ENCODE measurements around the gene SEMA3G.

The SEMA3G gene

DNA sequence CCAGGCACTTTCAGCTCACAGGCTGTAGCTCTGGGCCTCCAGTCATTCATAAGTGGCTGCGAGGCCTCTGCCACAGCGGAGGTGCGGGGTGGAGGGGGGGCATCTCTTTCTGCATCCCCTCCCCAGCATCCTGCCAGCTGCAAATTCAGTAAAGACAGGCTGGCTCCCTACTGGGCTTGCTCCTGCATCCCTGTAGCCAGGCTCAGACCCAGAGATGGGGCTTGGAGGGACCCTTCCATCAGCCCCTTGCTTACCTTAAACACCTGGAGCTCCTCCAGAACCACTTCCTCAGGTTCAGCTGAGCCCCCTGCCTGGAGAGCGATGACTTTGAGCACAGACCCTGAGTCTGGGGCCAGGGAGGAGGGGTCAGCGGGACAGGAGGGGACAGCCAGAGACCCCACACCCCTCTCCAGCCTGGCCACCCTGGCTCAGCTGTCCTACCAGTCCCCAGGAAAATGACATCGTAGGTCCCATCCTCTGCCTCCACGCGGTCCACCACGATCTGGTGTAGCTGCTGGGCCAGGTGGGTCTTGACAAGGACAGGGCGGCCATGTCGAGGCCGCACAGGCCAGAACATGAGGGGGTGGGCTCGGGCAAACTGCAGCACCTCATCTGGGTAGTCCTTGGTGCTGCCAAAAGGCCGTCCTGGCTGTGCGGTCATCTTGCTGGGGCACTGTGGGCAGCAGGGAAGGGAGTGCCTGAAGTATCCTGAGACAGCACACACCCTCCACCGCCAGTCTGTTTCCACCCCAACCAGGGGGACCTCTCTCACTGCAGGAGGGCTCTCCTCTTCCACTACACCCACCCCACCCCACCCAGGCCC, 5.3 kb downstream of the SEMA3G start:
- no peak for DNase-seq

DNA sequence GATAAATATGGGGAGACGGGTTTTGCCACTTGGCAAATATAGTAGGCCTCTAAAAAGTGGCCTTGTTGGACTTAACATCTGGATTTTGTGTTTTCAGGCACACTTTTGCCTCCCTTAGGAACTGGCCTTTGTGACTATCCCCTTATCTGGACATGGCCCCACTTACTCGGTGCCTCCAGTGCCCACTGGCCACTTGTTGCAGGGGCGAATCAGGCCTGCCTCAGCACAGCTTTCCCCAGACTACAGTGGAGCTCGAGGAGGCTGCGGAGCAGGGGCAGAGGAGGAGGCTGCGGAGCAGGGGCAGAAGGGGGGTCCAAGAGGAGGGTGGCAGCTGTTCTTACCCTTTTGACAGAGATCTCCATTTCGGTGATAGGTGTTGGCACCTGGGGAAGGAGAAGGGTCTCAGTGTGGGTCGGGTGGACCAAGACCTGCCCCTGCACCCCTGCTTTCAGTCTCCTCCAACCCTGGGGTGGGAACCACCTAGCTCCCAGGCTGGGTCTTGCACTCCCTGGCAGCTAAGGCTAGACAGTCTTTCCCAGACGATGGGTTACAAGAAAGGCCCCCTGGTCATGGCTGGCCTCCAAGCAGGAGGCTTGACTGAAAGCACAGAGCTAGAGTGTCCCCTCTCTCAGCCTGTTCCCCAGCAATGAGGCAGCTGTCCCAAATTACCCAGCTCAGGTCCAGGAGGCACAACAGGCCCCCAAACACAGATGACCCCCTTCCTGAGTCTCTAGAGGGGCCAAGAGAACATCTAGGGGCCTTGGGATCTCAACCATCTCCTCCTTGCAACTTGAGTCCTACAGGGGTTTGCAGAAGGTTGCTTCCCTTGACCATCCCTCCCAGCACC, 6.1 kb downstream of the SEMA3G start:
- DNase-seq: no peak

DNA sequence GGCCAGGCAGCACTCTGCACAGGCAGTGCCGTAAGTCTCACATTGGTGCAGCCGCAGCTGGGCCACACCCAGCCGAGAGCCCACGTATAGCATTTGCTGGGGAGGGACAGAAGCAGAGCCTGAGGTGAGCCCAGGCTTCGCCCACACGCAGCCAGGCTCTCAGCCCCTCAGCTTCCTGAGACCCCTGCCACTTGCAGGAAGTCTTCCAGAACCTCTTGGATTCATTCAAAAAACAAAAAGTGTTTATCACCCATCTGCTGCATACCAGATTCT, 6.9 kb downstream of the SEMA3G start:
- DNase-seq: no peak

DNA sequence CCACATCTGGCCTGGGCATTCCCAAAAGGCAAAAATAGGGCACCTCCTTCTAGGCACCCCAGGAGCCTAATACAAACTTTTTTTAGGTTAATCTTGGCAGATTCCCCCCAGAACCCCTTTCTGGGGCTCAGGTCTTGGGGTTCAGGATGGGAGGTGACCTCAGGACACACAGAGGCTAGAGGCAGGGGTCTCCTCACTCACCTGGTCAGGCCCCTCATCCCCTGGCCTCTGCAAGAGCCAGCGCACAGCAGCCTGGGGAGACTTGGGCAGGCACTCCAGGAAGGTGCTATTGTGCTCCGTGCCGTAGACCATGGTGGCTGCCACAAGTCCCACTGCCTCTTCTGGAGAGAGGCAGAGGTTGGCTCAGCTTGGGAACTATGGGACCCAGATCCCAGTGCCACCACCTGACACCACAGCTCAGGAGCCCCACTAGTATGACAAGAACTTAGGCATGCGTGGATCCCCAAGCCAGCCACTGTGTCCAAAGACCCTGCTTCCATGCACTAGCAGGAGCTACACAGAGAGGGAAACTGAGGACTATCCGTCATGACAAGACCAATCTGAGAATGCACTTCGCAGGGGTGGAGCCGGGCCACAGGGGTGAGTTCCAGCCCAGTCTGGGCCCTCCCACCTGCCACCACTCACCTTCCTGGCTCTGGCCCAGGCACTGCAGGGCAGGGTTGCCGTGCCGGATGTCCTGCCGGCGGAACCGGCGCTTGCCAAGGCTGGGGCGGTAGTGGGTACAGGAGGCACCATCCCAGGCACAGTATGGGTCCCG, 7.4 kb downstream of the SEMA3G start:
- no peak for DNase-seq

DNA sequence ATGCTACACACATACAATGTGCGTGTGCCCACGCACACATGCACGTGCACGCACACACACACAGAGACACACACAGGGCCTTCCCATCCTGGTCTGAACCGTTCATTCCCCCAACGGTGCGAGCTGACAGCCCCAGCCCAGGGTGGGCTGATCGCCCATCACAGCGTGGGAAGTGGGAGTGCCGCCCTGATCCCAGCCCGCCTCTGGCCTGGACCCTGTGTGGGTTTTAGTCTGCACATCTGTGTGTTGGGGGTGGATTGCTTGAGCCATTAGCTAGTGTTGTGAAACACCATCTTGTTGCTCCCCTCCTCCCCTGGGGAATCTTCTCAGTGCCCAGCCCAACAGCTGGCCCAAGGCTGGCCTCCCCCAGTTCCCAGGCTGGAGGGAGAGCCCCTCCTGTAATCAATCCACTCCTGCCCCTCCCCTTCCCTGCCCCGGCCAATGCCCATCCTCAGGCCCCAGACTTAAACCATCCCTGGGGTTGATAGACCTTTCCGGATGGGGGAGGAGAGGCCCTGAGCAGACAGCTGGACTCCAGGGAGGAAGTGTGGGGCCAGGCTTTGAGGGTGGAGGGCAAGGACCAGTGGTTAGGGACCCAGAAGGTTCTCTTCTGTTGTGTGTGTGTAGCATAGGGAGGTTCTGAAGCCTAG, 8.3 kb downstream of the SEMA3G start:
- no peak for DNase-seq

DNA sequence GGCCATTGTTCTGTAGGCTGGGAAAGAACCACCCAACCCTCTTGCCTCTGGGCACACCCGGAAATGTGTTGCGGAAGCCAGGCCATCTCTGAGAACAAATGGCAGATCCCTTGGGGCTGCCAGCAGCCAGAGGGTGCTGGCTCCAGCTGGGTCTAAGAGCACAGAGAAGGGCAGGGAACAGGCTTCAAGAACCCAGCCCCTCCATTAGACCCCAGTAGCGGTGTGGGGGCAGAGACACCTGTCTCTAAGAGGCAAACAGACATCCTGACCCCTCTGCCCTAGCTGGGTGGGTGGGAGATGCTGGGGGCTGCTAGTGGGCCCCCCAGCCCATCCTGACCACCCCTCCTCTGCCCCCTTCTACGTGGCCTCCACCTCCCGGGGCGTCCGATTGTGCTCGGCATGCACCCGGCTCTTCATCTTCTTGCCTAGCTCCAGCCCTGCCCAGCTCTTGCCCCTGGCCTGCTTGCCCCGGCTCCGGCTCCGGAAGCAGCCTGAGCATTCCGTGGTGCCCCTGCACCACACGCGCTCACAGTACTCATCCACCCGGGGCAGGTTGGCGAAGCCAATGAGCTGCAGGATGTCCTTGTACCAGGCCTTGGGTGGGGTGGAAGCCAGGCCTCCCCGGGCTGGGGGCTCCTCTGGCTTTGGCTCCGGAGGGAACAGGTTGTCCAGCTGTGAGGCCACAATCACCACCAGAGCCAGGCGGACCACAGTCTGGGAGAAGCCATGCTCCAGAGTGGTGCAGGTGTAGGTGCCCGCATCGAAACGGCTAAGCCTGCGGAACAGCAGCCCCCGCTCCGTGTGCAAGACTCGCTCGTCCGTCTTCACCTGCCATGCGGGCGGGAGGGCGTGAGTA, 9.4 kb downstream of the SEMA3G start:
- DNase-seq: no peak

DNA sequence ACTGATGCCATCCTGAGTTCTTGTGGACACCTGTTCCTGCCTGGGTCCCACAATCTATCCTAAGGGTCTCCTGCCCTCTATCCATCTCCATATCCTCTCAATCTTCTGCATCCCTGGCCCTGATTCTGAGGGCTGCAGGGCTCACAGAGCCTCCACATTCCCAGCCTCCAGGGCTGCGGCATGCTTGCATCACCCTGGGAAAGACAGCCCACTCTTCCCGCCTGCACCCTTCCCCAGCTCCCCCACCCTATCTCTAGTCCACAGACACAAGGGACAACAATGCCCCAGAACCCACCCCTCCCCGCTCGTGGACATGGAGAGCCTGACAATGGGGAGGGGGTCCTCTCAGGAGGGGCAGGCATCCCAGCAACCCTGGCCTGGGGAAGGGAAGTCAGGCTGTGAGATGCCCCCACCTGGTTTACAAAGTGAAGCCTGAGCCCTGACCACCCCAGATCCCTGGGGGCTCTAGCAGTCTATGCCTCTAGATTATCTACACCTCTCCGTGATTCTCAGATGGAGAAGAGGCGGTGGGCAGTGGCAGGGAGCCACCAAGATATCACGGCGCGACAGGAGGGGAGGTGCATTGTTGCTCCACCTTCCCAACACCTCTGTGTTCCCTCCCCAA, 10.3 kb downstream of the SEMA3G start:
- no peak for DNase-seq

DNA sequence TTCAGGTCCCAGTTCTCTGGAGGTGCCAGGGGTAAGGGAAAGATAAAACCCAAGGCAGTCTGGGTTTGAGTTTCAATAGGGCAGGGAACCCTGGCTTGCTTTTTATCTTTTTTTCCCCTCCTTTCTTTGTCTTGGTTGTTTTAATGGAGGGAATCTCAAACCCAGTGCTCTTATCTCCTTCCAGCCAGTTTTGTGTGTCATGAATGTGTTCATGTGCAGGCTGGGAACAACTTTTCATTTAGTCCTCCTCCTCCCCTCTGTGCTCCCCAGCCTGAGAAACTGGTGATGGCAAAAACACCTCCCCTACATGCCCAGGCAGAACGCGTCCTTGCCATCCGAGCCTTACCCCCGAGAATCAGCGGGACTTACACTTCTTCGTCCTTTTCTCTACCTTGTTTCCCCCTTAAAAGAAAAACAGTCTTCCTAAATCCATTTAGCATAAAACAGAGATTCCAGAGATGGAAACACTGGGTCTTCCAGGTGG, 10.9 kb downstream of the SEMA3G start:
- DNase-seq: no peak

DNA sequence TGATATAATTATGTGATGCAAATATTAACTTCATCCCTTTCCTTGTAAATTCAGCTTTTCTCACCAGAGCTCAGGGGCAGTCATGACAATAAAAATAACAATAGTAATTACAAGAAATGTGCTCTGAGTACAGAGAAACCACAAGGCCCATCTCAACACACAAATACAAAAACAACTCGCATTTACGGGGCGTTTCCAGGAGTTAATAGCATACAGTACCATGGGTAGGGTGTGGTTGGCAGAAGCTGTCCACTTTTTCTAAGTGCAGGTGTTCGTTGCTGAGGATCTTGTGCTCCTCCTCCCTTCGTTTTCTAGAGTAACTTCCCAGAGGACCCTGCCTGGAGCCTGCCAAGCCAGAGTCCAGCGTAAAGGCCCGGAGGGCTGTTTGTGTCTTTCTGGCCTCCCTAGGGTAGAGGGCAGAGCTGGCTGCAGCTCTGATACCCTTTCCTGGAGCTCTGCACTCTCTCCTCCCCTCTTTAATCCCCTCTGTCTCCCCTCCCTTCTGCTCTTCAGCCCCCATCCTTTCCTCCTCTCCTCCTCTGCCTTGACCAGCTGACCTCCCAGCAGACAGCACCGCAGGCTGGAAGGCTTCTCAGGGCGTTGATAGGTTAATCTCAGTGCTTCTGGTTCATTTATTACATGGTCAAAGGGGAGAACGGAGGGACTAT, 11.4 kb downstream of the SEMA3G start:
- no peak for DNase-seq

DNA sequence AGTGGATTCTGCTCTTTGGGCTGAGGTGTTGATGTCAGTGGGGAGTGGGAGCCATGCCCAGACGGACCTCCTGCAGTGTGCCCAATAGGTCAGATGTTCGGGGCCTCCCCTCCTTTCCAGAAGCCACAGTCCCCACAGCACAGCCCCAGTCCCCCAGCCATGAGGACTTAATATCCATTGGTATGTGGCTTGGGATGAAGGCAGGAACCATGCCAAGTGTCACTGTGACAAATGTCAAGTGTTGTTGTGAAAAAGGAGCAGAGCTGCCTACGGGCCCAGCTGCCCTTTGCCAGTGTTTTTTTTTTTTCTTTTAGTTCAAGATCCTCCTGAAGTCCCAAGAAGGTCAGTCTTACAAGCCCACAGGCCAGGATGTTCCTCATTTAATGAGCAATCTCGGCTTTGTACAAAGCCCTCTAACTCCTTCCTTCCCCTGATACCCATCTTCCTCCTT, 12.2 kb downstream of the SEMA3G start:
- DNase-seq: no peak

DNA sequence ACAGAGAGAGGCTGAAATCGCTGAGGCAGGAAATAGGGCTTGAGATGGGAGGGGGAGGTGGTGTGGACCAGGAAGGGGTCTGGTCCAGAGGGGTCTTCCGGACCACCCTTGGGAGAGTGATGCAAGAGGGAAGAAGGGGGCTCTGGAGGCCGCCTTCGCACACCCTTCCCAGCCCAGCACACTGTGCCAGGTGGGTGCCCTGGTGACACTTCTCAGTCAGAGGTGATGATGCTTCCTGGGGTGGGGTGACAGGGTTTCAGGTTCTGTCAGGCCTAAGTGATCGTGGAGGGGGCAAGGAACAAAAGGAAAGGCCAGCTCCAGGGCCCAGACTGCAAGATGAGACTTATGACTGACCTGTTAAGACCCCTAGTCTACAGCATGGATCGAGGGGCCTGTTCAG, 12.7 kb downstream of the SEMA3G start:
- DNase-seq: no peak

DNA sequence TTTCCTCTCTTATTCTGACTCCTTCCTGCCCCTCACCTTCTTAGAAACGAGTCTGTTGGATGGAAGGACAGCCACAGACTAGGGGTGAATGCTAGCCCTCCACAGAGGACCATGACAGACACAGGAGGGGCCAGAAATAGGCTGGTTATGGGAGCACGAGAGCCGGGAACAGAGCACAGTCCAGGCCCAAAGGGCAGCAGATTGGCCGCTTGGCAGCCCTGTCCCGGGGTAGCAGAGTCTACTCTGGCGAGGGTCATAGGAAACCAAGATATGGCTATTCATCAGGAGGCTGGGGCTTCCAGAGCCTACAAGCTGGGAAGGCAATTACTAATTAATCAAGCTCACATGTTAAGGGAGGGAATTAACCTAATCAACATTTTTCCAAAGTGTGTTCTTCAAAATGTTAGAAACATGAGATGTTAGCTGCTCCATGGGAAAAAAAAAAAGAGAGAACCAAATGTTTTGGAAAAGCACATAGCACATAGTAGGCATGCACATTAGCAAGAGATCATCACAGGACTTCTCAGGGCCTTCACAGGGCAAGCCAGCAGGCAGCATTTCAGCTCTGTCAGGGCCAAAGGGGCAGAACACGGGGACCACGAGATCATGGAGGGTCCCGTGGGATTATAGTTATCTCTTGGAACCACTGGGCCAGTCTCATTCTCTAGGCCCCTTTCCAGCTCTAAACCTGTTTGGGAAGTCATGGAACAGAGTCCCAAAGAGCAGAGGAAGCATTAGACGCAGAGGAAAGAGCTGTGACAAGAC, 13.3 kb downstream of the SEMA3G start:
- DNase-seq: no peak

DNA sequence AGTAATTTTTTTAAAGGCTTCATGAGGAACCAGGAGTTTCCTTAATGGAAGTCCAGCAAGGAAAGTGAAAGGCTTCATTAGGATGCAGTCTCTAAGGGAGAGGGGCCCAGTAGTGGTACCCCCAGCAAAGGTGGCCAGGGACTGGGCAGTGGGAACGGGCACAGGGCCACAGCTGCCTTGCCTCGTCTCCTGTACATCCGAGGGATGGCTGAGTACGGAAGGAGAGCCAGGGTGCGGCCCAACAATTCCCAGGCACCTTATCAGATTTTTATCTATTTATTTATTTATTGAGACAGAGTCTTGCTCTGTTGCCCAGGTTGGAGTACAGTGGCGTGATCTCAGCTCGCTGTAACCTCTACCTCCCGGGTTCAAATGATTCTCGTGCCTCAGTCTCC, 14.5 kb downstream of the SEMA3G start:
- no peak for DNase-seq

DNA sequence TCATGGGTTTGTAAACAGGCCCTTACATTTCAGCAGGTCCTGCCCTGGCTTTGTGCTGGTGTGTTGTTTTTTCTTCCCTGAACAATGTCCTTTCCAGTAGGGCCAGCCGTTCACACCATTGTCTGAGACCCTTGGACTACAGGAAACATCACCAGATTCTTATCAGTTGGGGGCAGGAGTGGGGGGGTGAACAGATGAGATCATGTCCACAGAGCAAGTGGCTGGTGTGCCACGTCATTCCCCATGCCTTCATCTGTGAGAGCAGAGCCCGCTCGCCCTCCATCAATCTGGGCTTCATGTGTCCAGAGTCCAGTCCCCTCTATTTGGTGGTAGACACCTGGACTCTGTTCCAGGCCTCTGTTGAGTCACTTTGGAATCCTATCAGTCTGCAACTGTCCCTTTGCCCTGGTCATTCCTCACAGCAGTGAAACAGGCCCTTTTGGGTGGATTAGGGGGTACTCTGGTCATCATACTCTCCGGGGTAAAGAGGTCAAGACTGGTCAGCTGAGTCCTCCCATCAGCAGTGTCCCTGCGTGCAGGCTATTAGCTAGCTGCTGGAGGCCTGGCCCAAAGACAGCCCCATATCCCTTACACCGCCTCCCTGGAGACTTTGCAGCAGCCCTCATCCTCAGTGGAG, 15.0 kb downstream of the SEMA3G start:
- DNase-seq: peak in 2 of 56 donors; percentile 28 to 56

DNA sequence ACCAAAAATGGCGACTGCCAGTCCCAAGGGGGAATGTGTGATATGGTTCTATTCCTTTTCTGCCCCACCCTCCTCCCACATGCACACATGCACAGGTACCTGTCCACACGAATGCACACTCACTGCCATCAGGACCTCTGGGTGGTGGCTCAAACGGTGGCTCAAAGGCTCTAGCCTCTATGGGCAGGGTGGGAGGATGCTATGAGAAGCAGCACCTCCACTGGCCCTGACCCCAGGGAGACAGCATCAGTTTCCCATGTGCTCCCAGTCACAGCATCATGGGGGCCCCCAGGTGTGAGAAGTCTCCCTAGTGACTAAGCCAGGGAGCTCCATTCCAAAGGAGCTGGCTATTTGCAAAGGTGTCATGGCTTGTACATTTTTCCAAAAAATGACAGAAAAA, 15.9 kb downstream of the SEMA3G start:
- DNase-seq: peak in 1 of 56 donors; percentile 50

DNA sequence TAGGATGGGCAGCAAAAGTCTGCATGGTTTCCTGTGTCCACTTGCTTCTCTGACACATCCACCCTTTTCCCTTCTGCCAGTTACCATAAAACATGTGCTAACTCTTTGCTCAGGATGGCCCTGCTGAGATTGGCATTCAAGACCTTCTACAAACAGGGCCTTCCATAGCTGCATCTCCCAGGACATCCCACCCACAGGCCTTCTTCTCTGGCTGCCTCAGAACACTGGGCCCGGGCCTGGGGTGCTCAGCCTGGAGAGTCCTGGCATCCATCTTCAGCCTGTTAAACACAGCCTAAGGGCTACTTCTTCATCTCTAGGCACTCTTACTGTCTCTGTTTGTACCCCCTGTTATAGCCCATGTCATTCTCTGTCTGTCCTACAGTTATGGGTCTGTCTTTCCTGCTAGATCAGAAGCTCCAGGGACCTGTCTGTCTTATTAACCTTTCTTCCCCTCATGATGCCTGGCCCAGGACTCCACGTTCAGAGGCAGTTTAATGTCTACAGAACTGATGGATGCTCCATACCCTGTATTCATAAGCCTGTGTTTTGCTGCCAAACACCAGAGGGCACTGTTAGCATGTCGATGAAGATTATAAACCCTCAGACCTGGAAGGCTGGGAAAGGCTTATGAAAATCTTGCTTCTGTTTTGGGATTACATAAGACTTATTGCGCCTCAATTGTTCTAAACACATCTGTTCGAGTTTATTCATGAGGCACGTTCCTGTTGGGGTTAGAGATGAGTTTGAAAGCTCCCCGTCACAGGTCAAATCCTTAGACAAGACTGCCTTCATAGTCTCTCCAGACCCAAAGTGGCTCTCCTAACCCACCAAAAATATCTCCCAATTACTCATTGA, 16.5 kb downstream of the SEMA3G start:
- DNase-seq: peak in 41 of 56 donors; percentile 11 to 86 (median 48)

DNA sequence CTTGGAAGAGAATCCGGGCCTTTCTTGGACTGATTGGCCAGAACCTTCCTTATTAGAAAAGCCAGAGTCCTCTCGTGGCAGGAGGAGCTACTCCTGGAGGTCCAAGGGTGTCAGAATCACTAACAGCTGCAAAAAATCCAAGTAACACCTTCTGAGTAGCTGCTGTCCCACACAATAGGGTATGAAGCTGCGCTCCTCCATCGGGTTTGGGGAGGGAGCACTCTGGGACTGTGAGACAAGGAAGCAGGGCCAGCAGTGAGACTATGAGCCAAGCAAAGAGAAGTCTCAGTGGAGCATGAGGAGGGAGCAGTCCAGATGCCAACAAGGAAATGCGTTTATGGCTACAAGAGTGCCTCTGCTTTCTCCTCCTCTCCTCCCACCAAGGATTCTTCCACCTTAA, 21.7 kb downstream of the SEMA3G start:
- DNase-seq: no peak
